Activated CD4-positive, alpha-beta memory T cell treated with anti-CD3 and anti-CD28 coated beads, Interleukin-2, amount 10 ng/mL, durations not matched to agents 7 days and 5 days (primary cell): ENCODE data around the gene NCK2. TPM values are rescaled to one million over a fixed set of nuclear protein-coding genes. Genes with fewer than 3 reads are reported as not detected.

Source experiments
- CTCF ChIA-PET: fragments of 350-600 bp; sonication (Branson Sonifier 250); formaldehyde crosslinking; loops from one replicate; lab custom pipeline; 2021; ENCODE audit warnings: antibody characterized with exemption, inconsistent platforms; lab: Charles Lee
- POLR2A ChIA-PET: fragments of 350-600 bp; sonication (Branson Sonifier 250); formaldehyde crosslinking; loops from one replicate; lab custom pipeline; 2021; ENCODE audit warnings: antibody characterized with exemption; lab: Charles Lee
- DNase-seq: peaks from one replicate; pipeline ENCODE4 v3.0.0-alpha.2; 2020
- H3K27ac Mint-ChIP-seq: one replicate; pipeline ENCODE4 v1.8.0; 2021; ENCODE audit warnings: mild to moderate bottlenecking, mixed read lengths
- H3K27me3 Mint-ChIP-seq: one replicate; pipeline ENCODE4 v1.8.0; 2021; ENCODE audit warnings: mixed read lengths
- H3K36me3 Mint-ChIP-seq: one replicate; pipeline ENCODE4 v1.8.0; 2021; ENCODE audit warnings: low read depth, mixed read lengths
- H3K4me1 Mint-ChIP-seq: one replicate; pipeline ENCODE4 v1.8.0; 2021; ENCODE audit warnings: mixed read lengths
- H3K4me3 Mint-ChIP-seq: one replicate; pipeline ENCODE4 v1.8.0; 2021; ENCODE audit warnings: mild to moderate bottlenecking, mixed read lengths
- H3K9me3 Mint-ChIP-seq: one replicate; pipeline ENCODE4 v1.8.0; 2021; ENCODE audit warnings: mixed read lengths
- total RNA-seq, 2 experiments: library from RNA; stranded (reverse); gene quantifications; one replicate each; pipeline ENCODE4 v1.2.3, GENCODE V29; 2021

NCK2 gene
- total RNA-seq, 2 experiments from 2014 or later = 70.8 to 75.9 TPM

DNA sequence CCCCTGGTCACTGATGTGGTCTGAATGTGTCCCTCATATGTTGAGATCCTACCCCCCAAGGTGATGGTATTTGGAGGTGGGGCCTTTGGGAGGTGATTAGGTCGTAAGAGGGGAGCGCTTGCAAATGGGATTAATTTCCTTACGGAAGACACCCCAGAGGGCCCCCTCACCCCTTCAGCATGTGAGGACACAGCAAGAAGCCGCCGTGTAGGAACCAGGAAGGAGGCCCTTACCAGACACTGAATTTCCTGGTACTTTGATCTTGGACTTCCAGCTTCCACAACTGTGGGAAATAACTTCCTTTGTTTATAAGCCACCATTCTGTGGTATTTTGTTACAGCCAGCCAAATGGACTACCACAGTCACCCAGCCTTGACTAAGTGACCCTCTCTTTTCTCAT, 35.9 kb downstream of the NCK2 start:
- Mint-ChIP-seq H3K27ac (peak overlapping the region; percentile 39), H3K9me3 (no peaks in the 10 kb centered on the region), H3K4me3 (no peak overlapping the region), H3K36me3 (peaks cover 50% of the 10 kb centered on the region), H3K4me1 (peaks cover 92% of the 10 kb centered on the region), H3K27me3 (no peaks in the 10 kb centered on the region)
- CTCF ChIA-PET = no interaction called here
- no peak for DNase-seq
- POLR2A ChIA-PET = interaction anchor here (4.0 kb wide), 1 partner anchor 17 kb away, joined by 21 read pairs; no protein-coding TSS in a partner anchor

DNA sequence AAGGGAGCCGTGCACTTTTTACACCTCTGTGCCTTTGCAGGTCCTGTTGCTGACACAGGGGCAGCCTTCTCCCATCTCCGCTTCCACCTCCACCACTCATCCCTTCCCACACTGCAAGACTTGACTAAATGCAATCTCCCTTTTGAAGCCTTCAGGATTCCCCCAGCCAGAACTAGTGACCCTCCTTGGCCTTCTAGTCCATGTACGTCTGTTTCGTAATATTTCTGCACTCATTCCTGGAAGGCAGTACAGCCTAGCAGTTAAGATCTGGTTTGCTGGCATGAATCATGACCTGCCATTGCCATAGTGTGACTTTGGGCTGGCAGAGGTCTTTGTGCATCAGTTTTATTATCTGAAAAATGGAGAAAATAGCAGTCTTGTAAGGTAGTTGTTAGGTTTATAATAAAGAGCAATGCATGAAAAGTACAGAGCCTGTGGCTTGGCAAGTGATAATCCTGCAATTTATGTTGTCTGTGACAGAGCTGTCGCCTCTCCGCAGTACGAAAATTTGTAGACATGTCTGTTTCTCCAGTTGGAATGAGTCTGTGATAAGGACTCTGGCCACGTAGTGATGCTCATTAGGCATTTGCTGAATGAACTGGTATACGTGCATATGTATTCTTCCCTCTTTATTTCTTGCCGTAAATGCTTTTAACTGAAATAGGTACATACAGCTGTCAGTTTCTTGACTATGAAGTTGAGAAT, 36.7 kb downstream of the NCK2 start:
- Mint-ChIP-seq H3K36me3 (peaks cover 49% of the 10 kb centered on the region), H3K27ac (peak overlapping the region; percentile 58), H3K9me3 (no peaks in the 10 kb centered on the region), H3K4me1 (peaks cover 92% of the 10 kb centered on the region), H3K4me3 (no peak overlapping the region), H3K27me3 (no peaks in the 10 kb centered on the region)
- ChIA-PET CTCF (interaction anchor here (0.7 kb wide), 1 partner anchor 23 kb away, joined by 3 read pairs; no protein-coding TSS in a partner anchor), POLR2A (interaction anchor here (4.0 kb wide), 1 partner anchor 16 kb away, joined by 21 read pairs; no protein-coding TSS in a partner anchor)
- DNase-seq = no peak

- Mint-ChIP-seq H3K36me3 (peaks cover 45% of the 10 kb centered on the region), H3K27ac (peak overlapping the region; percentile 58), H3K4me3 (no peak overlapping the region), H3K4me1 (peaks cover 92% of the 10 kb centered on the region), H3K27me3 (no peaks in the 10 kb centered on the region), H3K9me3 (no peaks in the 10 kb centered on the region)
- ChIA-PET POLR2A (interaction anchor here (1.2 to 4.0 kb wide), 4 partner anchors 15 to 36 kb away, joined by 3 to 21 read pairs (median 9); no protein-coding TSS in a partner anchor), CTCF (interaction anchor here (0.7 to 1.4 kb wide), 2 partner anchors 23 to 313 kb away, joined by 3 to 5 read pairs; no protein-coding TSS in a partner anchor)
- DNase-seq = no peak
Measured at GRCh38 chr2:105782123-105782522, 37.4 kb downstream of the NCK2 start.

DNA sequence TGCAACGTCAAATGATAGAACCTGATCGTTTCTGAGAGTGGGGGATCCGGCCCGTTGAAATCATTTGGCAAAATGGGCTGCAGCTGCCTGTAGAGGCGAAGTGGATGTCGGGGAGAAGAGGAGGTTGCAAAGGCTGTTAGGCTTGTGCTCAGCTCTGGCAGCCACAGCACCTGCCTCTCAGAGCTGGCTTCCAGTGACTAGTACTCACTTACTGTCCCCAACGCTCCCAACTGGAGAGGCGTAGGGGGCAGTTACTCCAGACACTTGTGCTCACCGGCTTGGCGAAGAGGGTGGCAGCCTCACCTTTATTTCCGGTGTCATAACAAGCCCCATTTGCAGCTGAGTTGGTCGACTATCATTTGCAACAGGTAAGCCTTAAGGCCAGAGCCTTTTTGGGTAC, 37.9 kb downstream of the NCK2 start:
- peak overlapping the region; percentile 58 for H3K27ac Mint-ChIP-seq
- no peak for DNase-seq
- H3K9me3 Mint-ChIP-seq = no peaks in the 10 kb centered on the region
- no peaks in the 10 kb centered on the region for H3K27me3 Mint-ChIP-seq
- H3K4me1 Mint-ChIP-seq = peaks cover 92% of the 10 kb centered on the region
- POLR2A ChIA-PET = interaction anchor here (0.9 to 4.0 kb wide), 8 partner anchors 11 to 206 kb away, joined by 3 to 21 read pairs (median 4); no protein-coding TSS in a partner anchor
- peaks cover 42% of the 10 kb centered on the region for H3K36me3 Mint-ChIP-seq
- CTCF ChIA-PET = interaction anchor here (0.7 to 1.4 kb wide), 4 partner anchors 10 to 312 kb away, joined by 3 to 5 read pairs (median 4); no protein-coding TSS in a partner anchor
- peak overlapping the region; percentile 2 for H3K4me3 Mint-ChIP-seq

GRCh38 chr2:105783151-105783738, 38.5 kb downstream of the NCK2 start:
- no peak for DNase-seq
- Mint-ChIP-seq H3K27ac (peak overlapping the region; percentile 58), H3K36me3 (peaks cover 39% of the 10 kb centered on the region), H3K27me3 (no peaks in the 10 kb centered on the region), H3K4me1 (peaks cover 92% of the 10 kb centered on the region), H3K4me3 (peak overlapping the region; percentile 26), H3K9me3 (no peaks in the 10 kb centered on the region)
- CTCF ChIA-PET = interaction anchor here (0.6 to 1.4 kb wide), 5 partner anchors 9 to 311 kb away, joined by 3 to 5 read pairs (median 3); no protein-coding TSS in a partner anchor
- POLR2A ChIA-PET = interaction anchor here (0.7 to 4.0 kb wide), 9 partner anchors 12 to 206 kb away, joined by 3 to 21 read pairs (median 4); no protein-coding TSS in a partner anchor

DNA sequence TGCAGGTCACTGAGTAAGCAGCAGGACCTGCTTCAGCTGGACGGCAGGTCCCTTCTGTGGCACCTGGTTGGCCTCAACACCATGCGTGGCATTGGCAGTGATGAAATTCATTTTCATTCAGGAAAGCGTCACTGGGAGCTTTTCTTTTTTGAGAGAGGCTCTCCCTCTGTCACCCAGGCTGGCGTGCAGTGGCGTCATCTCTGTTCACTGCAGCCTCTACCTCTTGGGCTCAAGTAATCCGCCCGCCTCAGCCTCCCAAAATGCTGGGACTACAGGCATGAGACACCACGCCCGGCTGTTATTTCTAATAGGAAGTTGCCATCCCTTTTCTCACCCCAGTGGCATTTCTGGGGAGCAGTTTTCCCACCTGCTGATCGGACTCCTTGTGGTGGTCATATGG, 39.3 kb downstream of the NCK2 start:
- ChIA-PET CTCF (interaction anchor here (1.3 kb wide), 1 partner anchor 207 kb away, joined by 5 read pairs; no protein-coding TSS in a partner anchor), POLR2A (interaction anchor here (0.7 to 4.0 kb wide), 7 partner anchors 13 to 207 kb away, joined by 3 to 21 read pairs (median 3); no protein-coding TSS in a partner anchor)

DNA sequence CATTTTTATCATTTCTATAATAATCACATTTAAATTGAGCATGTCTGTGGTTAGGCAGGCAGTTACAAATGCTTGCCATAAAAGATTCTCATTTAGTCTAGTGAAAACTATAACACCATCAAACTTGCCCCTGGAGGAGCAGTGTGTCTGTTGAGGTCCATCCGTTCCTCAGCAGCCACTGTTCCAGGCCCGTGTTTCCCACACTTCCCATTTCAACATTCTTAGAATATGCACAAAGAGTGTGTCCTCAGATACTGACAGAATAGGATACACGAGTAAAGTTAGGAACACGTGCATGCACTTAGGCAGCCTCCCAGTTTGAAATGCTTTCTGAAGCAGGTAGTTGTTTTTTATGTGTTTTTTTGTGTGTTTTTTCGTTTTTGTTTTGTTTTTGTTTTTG, 39.9 kb downstream of the NCK2 start:
- H3K4me3 Mint-ChIP-seq = no peak overlapping the region
- H3K4me1 Mint-ChIP-seq = peaks cover 96% of the 10 kb centered on the region
- no peaks in the 10 kb centered on the region for H3K9me3 Mint-ChIP-seq
- H3K27me3 Mint-ChIP-seq = no peaks in the 10 kb centered on the region
- ChIA-PET CTCF (no interaction called here), POLR2A (interaction anchor here (1.1 to 6.5 kb wide), 4 partner anchors 13 to 36 kb away, joined by 3 to 97 read pairs (median 12); partner anchors contain the start of gene NCK2)
- peak overlapping the region; percentile 3 for H3K27ac Mint-ChIP-seq
- H3K36me3 Mint-ChIP-seq = peaks cover 46% of the 10 kb centered on the region
- no peak for DNase-seq

More for the DNA sequence above, 39.3 kb downstream of the NCK2 start:
- peak overlapping the region; percentile 15 for H3K27ac Mint-ChIP-seq
- DNase-seq = no peak
- H3K9me3 Mint-ChIP-seq = no peaks in the 10 kb centered on the region
- H3K36me3 Mint-ChIP-seq = peaks cover 41% of the 10 kb centered on the region
- no peaks in the 10 kb centered on the region for H3K27me3 Mint-ChIP-seq
- peaks cover 94% of the 10 kb centered on the region for H3K4me1 Mint-ChIP-seq
- no peak overlapping the region for H3K4me3 Mint-ChIP-seq

GRCh38 chr2:105785095-105785847, 40.6 kb downstream of the NCK2 start:
- Mint-ChIP-seq H3K27ac (peak overlapping the region; percentile 99), H3K27me3 (no peaks in the 10 kb centered on the region), H3K4me1 (peaks cover 98% of the 10 kb centered on the region), H3K9me3 (no peaks in the 10 kb centered on the region), H3K36me3 (peaks cover 46% of the 10 kb centered on the region), H3K4me3 (no peak overlapping the region)
- ChIA-PET CTCF (interaction anchor here (1.4 to 5.6 kb wide), 6 partner anchors 8 to 208 kb away, joined by 4 to 71 read pairs (median 46); no protein-coding TSS in a partner anchor), POLR2A (interaction anchor here (1.1 to 7.4 kb wide), 5 partner anchors 9 to 37 kb away, joined by 3 to 105 read pairs (median 30); partner anchors contain the start of gene NCK2)
- DNase-seq = no peak

DNA sequence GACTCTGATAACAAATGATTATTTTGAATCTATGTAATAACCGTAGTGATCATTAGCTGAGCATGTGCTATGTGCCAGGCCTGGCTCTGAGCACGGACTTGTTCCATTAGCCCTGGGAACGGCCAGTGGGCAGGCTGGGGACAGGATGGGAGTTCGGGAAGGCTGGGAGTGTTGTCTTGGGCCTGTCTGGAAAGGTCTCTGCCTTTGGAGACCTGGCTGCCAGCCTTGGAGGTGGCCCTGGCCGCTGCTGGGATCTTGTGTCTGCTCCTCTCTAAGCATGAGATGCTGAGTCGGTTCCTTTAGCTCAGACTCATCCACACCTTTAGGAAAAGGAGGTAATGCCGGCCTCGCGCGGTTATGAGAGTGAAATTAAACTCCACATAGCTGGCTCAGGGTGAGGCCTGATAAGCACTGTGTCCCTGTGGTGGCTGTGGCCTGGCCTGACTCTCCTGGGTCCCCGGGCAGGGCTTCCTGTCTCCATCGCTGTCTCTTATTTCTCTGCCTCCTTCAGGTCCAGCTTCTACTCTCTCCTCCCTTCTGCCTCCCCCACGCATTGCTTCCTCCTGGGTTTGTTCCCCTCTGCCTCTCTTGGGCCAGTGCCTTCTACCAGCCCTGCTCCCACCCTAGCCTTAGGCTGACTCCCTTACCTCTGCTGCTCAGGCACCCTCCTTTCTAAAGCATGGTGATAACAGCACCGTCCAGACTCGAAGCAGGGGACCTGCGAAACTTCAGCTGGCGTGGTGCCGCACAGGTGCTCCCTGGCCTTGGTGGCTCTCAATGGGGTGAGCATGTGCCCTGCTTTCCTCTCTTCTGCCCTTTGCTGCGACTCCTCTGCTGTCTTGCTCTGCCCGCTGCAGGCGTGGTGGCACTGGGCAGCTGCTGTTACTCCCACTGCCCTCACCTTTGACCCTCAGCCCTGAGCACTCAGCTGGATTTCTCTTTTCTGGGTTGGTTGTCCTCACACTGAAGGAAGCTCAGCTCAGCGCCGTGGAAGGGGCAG, 41.8 kb downstream of the NCK2 start:
- ChIA-PET CTCF (interaction anchor here (0.6 to 5.6 kb wide), 28 partner anchors 9 to 422 kb away, joined by 3 to 71 read pairs (median 6); no protein-coding TSS in a partner anchor), POLR2A (interaction anchor here (0.7 to 7.4 kb wide), 9 partner anchors 7 to 311 kb away, joined by 3 to 105 read pairs (median 7); partner anchors contain the start of gene NCK2)
- Mint-ChIP-seq H3K36me3 (peaks cover 39% of the 10 kb centered on the region), H3K27me3 (no peaks in the 10 kb centered on the region), H3K4me3 (peak overlapping the region; percentile 12), H3K4me1 (peaks cover 98% of the 10 kb centered on the region), H3K9me3 (no peaks in the 10 kb centered on the region), H3K27ac (peak overlapping the region; percentile 99)
- peak; percentile 60 for DNase-seq

DNA sequence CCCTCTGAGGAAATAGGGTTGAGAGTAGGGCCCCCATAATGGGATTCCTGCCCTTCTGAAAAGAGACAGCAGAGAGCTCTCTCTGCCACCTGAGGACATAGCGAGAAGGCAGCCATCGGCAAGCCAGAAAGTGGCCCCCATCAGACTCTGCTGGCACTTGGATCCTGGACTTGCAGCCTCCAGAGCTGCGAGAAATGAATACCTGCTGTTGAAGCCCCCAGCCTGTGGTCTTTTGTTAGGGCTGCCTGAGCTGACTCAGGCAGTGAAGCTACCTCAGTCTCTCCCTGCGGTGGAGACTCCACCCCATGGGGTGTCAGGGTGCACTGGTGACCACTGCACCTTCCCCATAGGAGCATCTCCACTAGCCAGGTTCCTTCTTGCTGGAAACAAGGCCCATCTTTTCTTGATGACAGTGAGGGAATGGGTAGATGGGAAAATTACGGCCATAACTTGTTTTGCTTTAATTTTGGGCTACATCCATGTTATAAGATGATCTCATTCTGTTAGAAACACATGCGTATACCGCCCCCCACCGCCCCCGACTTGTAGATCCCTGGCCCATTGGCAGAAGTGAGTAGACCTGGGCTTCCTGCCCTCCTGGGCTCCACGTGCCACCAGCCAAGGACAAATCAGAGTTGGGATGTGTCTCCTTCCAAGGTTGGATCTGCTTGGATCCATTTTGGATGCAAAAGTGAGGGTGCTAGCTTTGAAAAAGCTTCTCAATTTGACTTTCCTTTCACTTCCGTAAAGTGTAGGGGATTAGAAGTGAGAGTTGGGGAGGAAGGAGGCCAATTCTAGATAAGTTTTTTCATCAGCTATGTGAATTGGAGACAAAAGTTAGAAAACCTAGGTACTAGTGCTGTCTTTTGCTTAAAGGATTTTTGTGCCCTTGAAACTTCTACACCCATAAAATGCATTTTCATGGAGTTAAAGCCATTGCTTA, 42.9 kb downstream of the NCK2 start:
- POLR2A ChIA-PET = interaction anchor here (0.6 to 7.4 kb wide), 11 partner anchors 8 to 211 kb away, joined by 3 to 105 read pairs (median 3); partner anchors contain the start of gene NCK2
- Mint-ChIP-seq H3K27ac (peak overlapping the region; percentile 99), H3K4me3 (peak overlapping the region; percentile 32), H3K36me3 (peaks cover 40% of the 10 kb centered on the region), H3K4me1 (peaks cover 98% of the 10 kb centered on the region), H3K9me3 (no peaks in the 10 kb centered on the region), H3K27me3 (no peaks in the 10 kb centered on the region)
- CTCF ChIA-PET = interaction anchor here (0.6 to 5.6 kb wide), 35 partner anchors 8 to 427 kb away, joined by 3 to 71 read pairs (median 5); no protein-coding TSS in a partner anchor
- no peak for DNase-seq
